Stimulated activated CD4-positive, alpha-beta T cell treated with anti-CD3 and anti-CD28 coated beads, Interleukin-2, amount 100 ng/mL, for 48 hours (primary cell): ENCODE data around the gene LMTK2.

Experiments
- DNase-seq, 2 donors: peaks; one replicate each; pipeline ENCODE4 v3.0.0-alpha.2; 2020

The LMTK2 gene

GRCh38 chr7:98138672-98139071 is 32.0 kb downstream of the LMTK2 start:
- DNase-seq: no peak

- DNase-seq: no peak
Measured at GRCh38 chr7:98142658-98143057, 36.0 kb downstream of the LMTK2 start.

- DNase-seq: no peak
Measured at GRCh38 chr7:98148607-98149006, 41.9 kb downstream of the LMTK2 start.

- DNase-seq: no peak
Measured at GRCh38 chr7:98149116-98149692, 42.5 kb downstream of the LMTK2 start.

GRCh38 chr7:98151884-98152283 is 45.2 kb downstream of the LMTK2 start:
- no peak for DNase-seq

- DNase-seq: no peak
Measured at GRCh38 chr7:98156700-98157099, 50.0 kb downstream of the LMTK2 start.

- no peak for DNase-seq
Measured at GRCh38 chr7:98157761-98158160, 51.1 kb downstream of the LMTK2 start.

GRCh38 chr7:98162758-98163157 is 56.1 kb downstream of the LMTK2 start:
- DNase-seq: no peak

GRCh38 chr7:98163269-98163668 is 56.6 kb downstream of the LMTK2 start:
- DNase-seq: no peak

- DNase-seq: no peak
Measured at GRCh38 chr7:98163704-98164494, 57.2 kb downstream of the LMTK2 start.

- DNase-seq: peak; percentile 44 to 48
Measured at GRCh38 chr7:98165827-98166667, 59.4 kb downstream of the LMTK2 start.

- no peak for DNase-seq
Measured at GRCh38 chr7:98166668-98166970, 60.0 kb downstream of the LMTK2 start.

GRCh38 chr7:98167653-98168052 is 61.0 kb downstream of the LMTK2 start:
- DNase-seq: no peak

GRCh38 chr7:98168181-98168903 is 61.7 kb downstream of the LMTK2 start:
- DNase-seq: peak; percentile 44 to 56

- DNase-seq: no peak
Measured at GRCh38 chr7:98168904-98169621, 62.4 kb downstream of the LMTK2 start.

GRCh38 chr7:98170966-98171365 is 64.3 kb downstream of the LMTK2 start:
- DNase-seq: no peak

GRCh38 chr7:98171449-98171848 is 64.8 kb downstream of the LMTK2 start:
- no peak for DNase-seq

GRCh38 chr7:98174334-98175259 is 67.9 kb downstream of the LMTK2 start:
- DNase-seq: no peak

- no peak for DNase-seq
Measured at GRCh38 chr7:98175260-98175940, 68.7 kb downstream of the LMTK2 start.

- no peak for DNase-seq
Measured at GRCh38 chr7:98177553-98177952, 70.9 kb downstream of the LMTK2 start.

GRCh38 chr7:98178321-98178720 is 71.7 kb downstream of the LMTK2 start:
- no peak for DNase-seq
